GM12865 (cell line): ENCODE results near the gene CEP164.

Experiments used
- DNase-seq: peaks from one replicate; pipeline ENCODE4 v3.0.0; 2010; ENCODE audit warnings: low read depth
- H3K4me3 ChIP-seq: 2 replicates; pipeline ENCODE4 v1.5.1; 2011; ENCODE audit warnings: mild to moderate bottlenecking, low read depth, low read length, control low read depth
- CTCF ChIP-seq: IDR thresholded peaks from 2 replicates; pipeline ENCODE4 v1.5.1; 2011; ENCODE audit warnings: low read length, control low read depth, low read depth, inconsistent platforms; ENCODE audit not compliant: insufficient read depth; ENCODE audit errors: missing control alignments

Gene CEP164

GRCh38 chr11:117284053-117284452 is 43.6 kb upstream of the CEP164 start:
- no peak overlapping the region for H3K4me3 ChIP-seq
- TF ChIP-seq CTCF: no peak
- no peak for DNase-seq

- H3K4me3 ChIP-seq: no peak overlapping the region
- no peak for TF ChIP-seq CTCF
- DNase-seq: no peak
Measured at GRCh38 chr11:117286588-117286987, 41.1 kb upstream of the CEP164 start.

GRCh38 chr11:117287668-117288067 is 40.0 kb upstream of the CEP164 start:
- no peak for DNase-seq
- H3K4me3 ChIP-seq: no peak overlapping the region
- TF ChIP-seq CTCF: no peak

- no peak for TF ChIP-seq CTCF
- H3K4me3 ChIP-seq: no peak overlapping the region
- no peak for DNase-seq
Measured at GRCh38 chr11:117289795-117290194, 37.9 kb upstream of the CEP164 start.

GRCh38 chr11:117290809-117291396 is 36.8 kb upstream of the CEP164 start, which contains the start of gene BACE1-AS:
Gene BACE1-AS, plus strand, starts transcription at chr11:117291346.
- DNase-seq: no peak
- H3K4me3 ChIP-seq: no peak within 1 kb of the TSS
- TF ChIP-seq CTCF: no peak

GRCh38 chr11:117292616-117293015 is 35.0 kb upstream of the CEP164 start:
- TF ChIP-seq CTCF: no peak
- no peak overlapping the region for H3K4me3 ChIP-seq
- DNase-seq: no peak
